ENCODE results near the gene CCDC87.
"Not testable (repeated sequence)": the region's sequence is repeated elsewhere in the genome, so short reads cannot be mapped to it uniquely, and the experiment has no call there.

The CCDC87 gene

GRCh38 chr11:66616379-66617154 is 23.7 kb upstream of the CCDC87 start, which contains the start of gene RBM14:
Gene RBM14, plus strand, starts transcription at chr11:66616630. Its CDS starts 91 bp downstream, at chr11:66616721.
- DNase-seq, result peak; percentile 97 to 98

- DNase-seq, result no peak
These were observed 21.2 kb upstream of the CCDC87 start for GRCh38 chr11:66614073-66614472.

GRCh38 chr11:66612458-66612857 is 19.6 kb upstream of the CCDC87 start:
- no peak for DNase-seq

GRCh38 chr11:66609721-66610617 is 17.1 kb upstream of the CCDC87 start:
- no peak for DNase-seq

GRCh38 chr11:66607126-66607834 is 14.4 kb upstream of the CCDC87 start:
- peak in 1 of 2 donors; percentile 31 for DNase-seq

- DNase-seq, result not testable (repeated sequence)
These were observed 13.7 kb upstream of the CCDC87 start for GRCh38 chr11:66606608-66607007.

GRCh38 chr11:66604155-66604554 is 11.3 kb upstream of the CCDC87 start:
- no peak for DNase-seq

- no peak for DNase-seq
These were observed 10.2 kb upstream of the CCDC87 start for GRCh38 chr11:66603072-66603471.

GRCh38 chr11:66600631-66601233 is 7.9 kb upstream of the CCDC87 start:
- DNase-seq, result no peak

GRCh38 chr11:66600219-66600618 is 7.4 kb upstream of the CCDC87 start:
- DNase-seq, result no peak

GRCh38 chr11:66598993-66599392 is 6.1 kb upstream of the CCDC87 start:
- no peak for DNase-seq

GRCh38 chr11:66595245-66595904 is 2.5 kb upstream of the CCDC87 start:
- no peak for DNase-seq

- DNase-seq, result no peak
These were observed 787 bp upstream of the CCDC87 start for GRCh38 chr11:66593650-66594049.

GRCh38 chr11:66593303-66593635 is 406 bp upstream of the CCDC87 start:
- no peak for DNase-seq

- DNase-seq, result no peak
These were observed 1.7 kb downstream of the CCDC87 start for GRCh38 chr11:66591175-66591574.

GRCh38 chr11:66589996-66590675 is 2.7 kb downstream of the CCDC87 start:
- DNase-seq, result no peak

- not testable (repeated sequence) for DNase-seq
These were observed 3.5 kb downstream of the CCDC87 start for GRCh38 chr11:66589315-66589714.

- no peak for DNase-seq
These were observed 6.7 kb downstream of the CCDC87 start for GRCh38 chr11:66586136-66586535.

GRCh38 chr11:66585447-66585846 is 7.4 kb downstream of the CCDC87 start:
- not testable (repeated sequence) for DNase-seq

- DNase-seq, result not testable (repeated sequence)
These were observed 10.2 kb downstream of the CCDC87 start for GRCh38 chr11:66582565-66583147.

GRCh38 chr11:66581261-66581660 is 11.6 kb downstream of the CCDC87 start:
- DNase-seq, result no peak

All from hippocampal formation (tissue), 2 donors.